Hepatocyte (in vitro differentiated cells): ENCODE measurements around the gene HYLS1.

Source experiments
- EZH2 ChIP-seq: fragments of 200-600 bp; sonication (generic); IDR thresholded peaks from 2 replicates; pipeline ENCODE4 v1.6.1; 2016; ENCODE audit warnings: antibody characterized with exemption, mild to moderate bottlenecking, borderline replicate concordance
- EZH2phosphoT487 ChIP-seq: fragments of 200-600 bp; sonication (generic); IDR thresholded peaks from one replicate; pipeline ENCODE4 v1.6.1; 2018; ENCODE audit warnings: antibody characterized with exemption, mild to moderate bottlenecking, low read depth, moderate library complexity; ENCODE audit not compliant: unreplicated experiment, severe bottlenecking
- TF ChIP-seq, protein P1 (sequence below): fragments of 200-600 bp; sonication (generic); IDR thresholded peaks from 2 replicates; pipeline ENCODE4 v1.5.1; 2016; ENCODE audit warnings: antibody characterized with exemption, mild to moderate bottlenecking; ENCODE audit not compliant: poor library complexity

DNA sequence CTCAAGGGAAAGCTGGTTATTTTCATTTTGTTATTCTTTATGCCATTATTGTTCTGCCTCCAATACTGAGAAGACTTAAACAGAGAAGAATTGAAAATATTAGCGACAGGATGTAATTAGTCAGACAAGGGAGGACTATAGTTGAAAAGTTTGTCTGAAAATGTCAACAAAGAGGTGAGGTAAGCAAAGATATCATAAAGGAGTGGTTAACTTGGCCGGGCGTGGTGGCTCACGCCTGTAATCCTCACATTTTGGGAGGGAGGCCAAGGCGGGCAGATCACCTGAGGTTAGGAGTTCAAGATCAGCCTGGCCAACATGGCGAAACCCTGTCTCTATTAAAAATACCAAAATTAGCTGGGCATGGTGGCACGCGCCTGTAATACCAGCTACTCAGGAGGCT, 4.1 kb upstream of the HYLS1 start:
- TF ChIP-seq, protein P1, sequence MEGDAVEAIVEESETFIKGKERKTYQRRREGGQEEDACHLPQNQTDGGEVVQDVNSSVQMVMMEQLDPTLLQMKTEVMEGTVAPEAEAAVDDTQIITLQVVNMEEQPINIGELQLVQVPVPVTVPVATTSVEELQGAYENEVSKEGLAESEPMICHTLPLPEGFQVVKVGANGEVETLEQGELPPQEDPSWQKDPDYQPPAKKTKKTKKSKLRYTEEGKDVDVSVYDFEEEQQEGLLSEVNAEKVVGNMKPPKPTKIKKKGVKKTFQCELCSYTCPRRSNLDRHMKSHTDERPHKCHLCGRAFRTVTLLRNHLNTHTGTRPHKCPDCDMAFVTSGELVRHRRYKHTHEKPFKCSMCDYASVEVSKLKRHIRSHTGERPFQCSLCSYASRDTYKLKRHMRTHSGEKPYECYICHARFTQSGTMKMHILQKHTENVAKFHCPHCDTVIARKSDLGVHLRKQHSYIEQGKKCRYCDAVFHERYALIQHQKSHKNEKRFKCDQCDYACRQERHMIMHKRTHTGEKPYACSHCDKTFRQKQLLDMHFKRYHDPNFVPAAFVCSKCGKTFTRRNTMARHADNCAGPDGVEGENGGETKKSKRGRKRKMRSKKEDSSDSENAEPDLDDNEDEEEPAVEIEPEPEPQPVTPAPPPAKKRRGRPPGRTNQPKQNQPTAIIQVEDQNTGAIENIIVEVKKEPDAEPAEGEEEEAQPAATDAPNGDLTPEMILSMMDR, result no peak
- TF ChIP-seq EZH2 (no peak), EZH2phosphoT487 (no peak)
